ENCODE results near the gene CORO1A. TPM values are rescaled to one million over a fixed set of nuclear protein-coding genes. Genes with fewer than 3 reads are reported as not detected.

Gene CORO1A
- 100 to 1,000 TPM in 1 of 4 donors, 10 to 100 TPM in 3; 21.2 to 205 (median 32.1) TPM for total RNA-seq

DNA sequence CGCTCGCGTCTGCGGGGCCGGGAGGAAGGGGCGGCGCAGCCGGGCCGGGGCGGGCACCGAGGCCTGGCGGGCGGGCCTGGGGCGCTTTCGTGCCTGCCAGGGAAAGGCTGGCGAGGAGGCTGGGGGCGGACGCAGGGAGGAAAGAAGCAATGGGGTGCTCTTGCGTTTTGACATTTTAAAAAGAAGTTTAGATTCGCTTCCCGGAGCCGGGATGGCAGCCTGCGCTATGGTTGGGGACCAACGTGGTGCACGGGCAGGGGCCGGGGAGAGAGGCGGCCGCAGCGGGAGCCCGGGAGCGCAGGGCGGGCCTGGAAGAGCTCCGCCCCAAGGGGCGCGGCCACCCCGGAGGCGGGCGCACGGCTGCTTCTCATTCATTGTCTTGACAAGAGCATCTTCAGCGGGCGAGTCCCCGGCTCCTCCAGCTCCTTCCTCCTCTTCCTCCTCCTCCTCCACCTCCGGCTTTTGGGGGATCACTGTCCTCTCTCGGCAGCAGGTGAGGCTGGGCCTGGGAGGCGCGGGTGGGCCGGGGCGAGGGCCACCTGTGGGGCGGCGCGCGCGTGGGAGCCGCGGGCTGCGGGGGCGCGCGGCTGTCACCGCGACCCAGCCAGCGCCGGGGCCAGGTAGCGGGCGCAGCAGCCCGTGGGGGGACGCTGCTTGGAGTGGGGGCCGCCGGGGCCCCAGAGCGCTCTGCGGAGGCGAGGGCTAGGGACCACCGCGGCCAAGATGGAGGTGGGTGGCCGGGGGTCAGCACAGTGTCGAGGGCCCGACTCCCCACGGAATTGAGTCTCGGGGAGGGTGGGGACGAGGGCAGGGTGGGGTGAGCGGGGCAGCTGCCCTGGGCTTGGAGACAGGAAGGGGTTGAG lies at the start of gene CORO1A:
Gene CORO1A, plus strand, starts transcription at position 370 of the 863 bp plus-strand sequence. CDS start 1,608 bp downstream, outside the sequence.
- Histone ChIP-seq H3K4me3 (peak within 1 kb of the TSS; percentile 65 to 97 (median 67)), H3K27me3 (no peaks in the 10 kb centered on the region), H3K4me1 (peaks cover 0 to 39% (median 19%) of the 10 kb centered on the region in 4 donors), H3K36me3 (no peaks in the 10 kb centered on the region), H3K27ac (peak within 1 kb of the TSS; percentile 80 to 97 (median 86)), H3K9me3 (no peaks in the 10 kb centered on the region)
- peak; percentile 90 to 96 (median 96) for DNase-seq
- TF ChIP-seq POLR2A (IDR thresholded peaks at IDR 0.05): peak; percentile 37 to 48
- TF ChIP-seq, protein P1, sequence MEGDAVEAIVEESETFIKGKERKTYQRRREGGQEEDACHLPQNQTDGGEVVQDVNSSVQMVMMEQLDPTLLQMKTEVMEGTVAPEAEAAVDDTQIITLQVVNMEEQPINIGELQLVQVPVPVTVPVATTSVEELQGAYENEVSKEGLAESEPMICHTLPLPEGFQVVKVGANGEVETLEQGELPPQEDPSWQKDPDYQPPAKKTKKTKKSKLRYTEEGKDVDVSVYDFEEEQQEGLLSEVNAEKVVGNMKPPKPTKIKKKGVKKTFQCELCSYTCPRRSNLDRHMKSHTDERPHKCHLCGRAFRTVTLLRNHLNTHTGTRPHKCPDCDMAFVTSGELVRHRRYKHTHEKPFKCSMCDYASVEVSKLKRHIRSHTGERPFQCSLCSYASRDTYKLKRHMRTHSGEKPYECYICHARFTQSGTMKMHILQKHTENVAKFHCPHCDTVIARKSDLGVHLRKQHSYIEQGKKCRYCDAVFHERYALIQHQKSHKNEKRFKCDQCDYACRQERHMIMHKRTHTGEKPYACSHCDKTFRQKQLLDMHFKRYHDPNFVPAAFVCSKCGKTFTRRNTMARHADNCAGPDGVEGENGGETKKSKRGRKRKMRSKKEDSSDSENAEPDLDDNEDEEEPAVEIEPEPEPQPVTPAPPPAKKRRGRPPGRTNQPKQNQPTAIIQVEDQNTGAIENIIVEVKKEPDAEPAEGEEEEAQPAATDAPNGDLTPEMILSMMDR (IDR thresholded peaks at IDR 0.05): no peak

DNA sequence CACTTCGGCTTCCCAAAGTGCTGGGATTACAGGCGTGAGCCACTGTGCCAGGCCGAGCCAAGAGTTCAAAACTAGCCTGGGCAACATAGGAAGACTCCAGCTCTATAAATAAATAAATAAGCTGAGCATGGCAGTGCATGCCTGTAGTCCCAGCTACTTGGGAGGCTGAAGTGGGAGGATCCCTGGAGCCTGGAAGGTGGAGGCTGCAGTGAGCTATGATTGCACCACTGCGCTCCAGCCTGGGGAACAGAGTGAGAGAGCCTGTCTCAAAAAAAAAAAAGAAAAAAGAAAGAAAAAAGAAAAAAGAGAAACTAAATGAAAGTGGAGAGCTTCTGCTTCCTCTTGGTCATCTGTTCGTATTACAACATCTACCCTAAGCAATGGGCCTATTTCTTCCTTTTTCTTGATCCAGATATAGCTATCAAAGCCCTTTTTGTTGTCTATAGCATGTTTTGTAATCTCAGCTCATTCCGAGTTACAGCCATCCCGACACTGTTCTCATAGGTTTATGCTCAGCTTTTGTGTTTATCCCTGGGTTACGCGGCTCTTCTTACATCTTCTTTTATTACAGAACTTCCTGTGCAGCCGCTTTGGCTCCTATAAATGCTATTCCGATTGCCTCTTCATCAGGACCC lies 46.3 kb upstream of the CORO1A start:
- Histone ChIP-seq H3K4me1 (no peaks in the 10 kb centered on the region), H3K4me3 (no peak overlapping the region), H3K27ac (no peak overlapping the region), H3K27me3 (no peaks in the 10 kb centered on the region), H3K9me3 (no peaks in the 10 kb centered on the region), H3K36me3 (no peaks in the 10 kb centered on the region)
- TF ChIP-seq POLR2A (IDR thresholded peaks at IDR 0.05): no peak
- TF ChIP-seq, protein P1 (IDR thresholded peaks at IDR 0.05): no peak
- DNase-seq: no peak

DNA sequence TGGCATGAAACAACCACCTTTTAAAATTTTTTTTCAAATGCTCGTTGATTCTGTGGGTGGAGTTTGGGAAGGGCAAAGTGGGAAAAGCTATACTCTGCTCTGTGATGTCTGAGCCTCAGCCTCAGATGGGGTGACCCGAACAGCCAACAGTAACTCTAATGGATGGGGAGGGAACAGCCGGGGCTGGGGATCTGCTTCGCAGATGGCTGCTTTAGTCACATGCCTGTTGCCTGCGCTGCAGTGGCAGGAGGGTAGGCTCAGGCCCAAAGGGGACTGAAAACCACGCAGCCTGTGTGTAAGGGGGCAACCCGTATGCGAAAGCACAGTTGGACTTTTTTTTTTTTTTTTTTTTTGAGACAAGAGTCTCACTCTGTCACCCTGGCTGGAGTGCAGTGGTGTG lies 45.5 kb upstream of the CORO1A start:
- no peaks in the 10 kb centered on the region for H3K36me3 ChIP-seq
- no peaks in the 10 kb centered on the region for H3K27me3 ChIP-seq
- H3K9me3 ChIP-seq: no peaks in the 10 kb centered on the region
- H3K4me3 ChIP-seq: no peak overlapping the region
- H3K4me1 ChIP-seq: no peaks in the 10 kb centered on the region
- no peak for DNase-seq
- H3K27ac ChIP-seq: no peak overlapping the region
- TF ChIP-seq, protein P1 (IDR thresholded peaks at IDR 0.05): no peak
- no peak for TF ChIP-seq POLR2A (IDR thresholded peaks at IDR 0.05)

DNA sequence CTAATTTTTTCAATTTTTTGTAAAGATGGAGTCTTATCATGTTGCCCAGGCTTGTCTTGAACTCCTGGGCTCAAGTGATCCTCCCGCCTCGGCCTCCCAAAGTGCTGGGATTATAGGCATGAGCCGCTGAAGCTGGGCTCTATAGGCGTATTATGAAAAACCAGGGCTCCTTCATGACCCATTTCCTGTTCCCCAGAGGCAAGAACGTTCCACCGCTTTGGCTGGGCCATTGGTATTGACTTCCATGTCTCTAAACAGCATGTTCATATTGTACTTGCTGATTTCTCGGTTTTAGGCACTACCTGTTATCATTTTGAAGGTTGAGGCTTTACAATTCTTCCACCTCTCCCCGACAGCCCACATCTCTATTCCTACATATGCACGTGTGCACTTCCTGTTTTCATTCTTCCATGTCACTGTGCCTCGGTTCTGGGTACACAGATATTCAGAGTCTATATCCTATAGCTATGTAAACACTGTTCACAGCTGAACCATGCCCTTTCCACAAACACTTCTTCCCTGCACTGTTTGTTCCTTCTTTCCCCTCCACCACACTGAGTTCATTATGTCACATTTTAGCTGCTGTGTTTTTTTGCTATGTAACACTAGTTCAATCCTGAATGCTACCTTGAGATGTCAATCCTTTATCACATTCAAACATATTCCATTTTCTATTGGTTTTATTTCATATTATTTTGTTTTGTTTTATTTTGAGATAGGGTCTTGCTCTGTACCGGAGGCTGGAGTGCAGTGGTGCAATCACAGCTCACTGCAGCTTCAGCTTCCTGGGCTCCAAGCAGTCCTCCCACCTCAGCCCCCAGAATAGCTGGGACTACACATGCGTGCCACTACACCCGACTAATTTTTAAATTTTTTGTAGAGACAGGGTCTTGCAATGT lies 43.6 kb upstream of the CORO1A start:
- no peak for TF ChIP-seq POLR2A (IDR thresholded peaks at IDR 0.05)
- TF ChIP-seq, protein P1 (IDR thresholded peaks at IDR 0.05): no peak
- Histone ChIP-seq H3K36me3 (no peaks in the 10 kb centered on the region), H3K27ac (peak overlapping the region in 3 of 4 donors; percentile 2 to 40 (median 10)), H3K4me1 (no peaks in the 10 kb centered on the region), H3K4me3 (no peak overlapping the region), H3K27me3 (no peaks in the 10 kb centered on the region), H3K9me3 (no peaks in the 10 kb centered on the region)
- DNase-seq: no peak

DNA sequence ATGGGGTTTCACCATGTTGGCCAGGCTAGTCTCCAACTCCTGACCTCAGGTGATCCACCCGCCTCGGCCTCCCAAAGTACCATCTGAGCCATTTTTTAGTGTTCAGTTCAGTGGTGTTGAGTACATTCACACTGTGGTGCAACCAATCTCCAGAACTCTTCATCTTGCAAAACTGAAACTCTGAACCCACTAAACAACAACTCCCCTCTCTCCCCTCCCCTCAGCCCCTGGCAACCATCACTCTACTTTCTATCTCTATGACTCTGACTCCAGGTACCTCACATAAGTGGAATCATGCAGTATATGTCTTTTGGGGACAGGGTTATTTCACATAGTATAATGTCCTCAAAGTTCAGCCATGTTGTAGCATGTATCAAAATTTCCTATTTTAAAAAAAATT lies 41.7 kb upstream of the CORO1A start:
- no peaks in the 10 kb centered on the region for H3K9me3 ChIP-seq
- DNase-seq: no peak
- H3K4me3 ChIP-seq: no peak overlapping the region
- no peaks in the 10 kb centered on the region for H3K27me3 ChIP-seq
- H3K36me3 ChIP-seq: no peaks in the 10 kb centered on the region
- H3K4me1 ChIP-seq: no peaks in the 10 kb centered on the region
- H3K27ac ChIP-seq: no peak overlapping the region
- TF ChIP-seq, protein P1 (IDR thresholded peaks at IDR 0.05): no peak
- no peak for TF ChIP-seq POLR2A (IDR thresholded peaks at IDR 0.05)
